Sciatic nerve (tissue), 1 donor: ENCODE measurements around the gene DPP4. TPM values are rescaled to one million over a fixed set of nuclear protein-coding genes. Genes with fewer than 3 reads are reported as not detected.

Source experiments
- total RNA-seq: library from RNA; stranded (reverse); fragmentation: NEBNext Ultra II Directional; extraction: Animal tissue kit (Norgen Biotek cat#: 25700); gene quantifications from one replicate; pipeline ENCODE4 v1.2.1, GENCODE V29; 2021
- donor health status: DM: no; HTN: no; CAD: no.

DPP4 gene
- total RNA-seq, 1 donor from 2014 or later, result 11.8 TPM

Other genes starting within 250 kb of the DPP4 start
- gene GCG, start 78.0 kb upstream of the DPP4 start, total RNA-seq, result not detected
- 10.4 TPM for gene FAP, start 169.2 kb upstream of the DPP4 start, total RNA-seq
- 21.0 TPM for gene IFIH1, start 244.5 kb upstream of the DPP4 start, total RNA-seq